Peyer's patch (tissue), 4 donors: Measurements from ENCODE around the gene DLGAP1.

Experiments
- POLR2A ChIP-seq, 2 donors: fragments of 450-650 bp; IDR thresholded peaks; one replicate each; pipeline ENCODE4 v1.5.1; 2017; ENCODE audit warnings: antibody characterized with exemption in 2 of 2, mild to moderate bottlenecking in 2 of 2, moderate library complexity in 2 of 2
- TF ChIP-seq, protein P1 (sequence below), 6 experiments: fragments of 450-650 bp in 4 of 6; fragments of 200-600 bp in 2 of 6; sonication (generic) in 1 of 6; IDR thresholded peaks; one replicate each; pipeline ENCODE4 v1.5.1; 2017 to 2019; ENCODE audit warnings: antibody characterized with exemption in 6 of 6, mild to moderate bottlenecking in 3 of 6, moderate library complexity in 1 of 6

DNA sequence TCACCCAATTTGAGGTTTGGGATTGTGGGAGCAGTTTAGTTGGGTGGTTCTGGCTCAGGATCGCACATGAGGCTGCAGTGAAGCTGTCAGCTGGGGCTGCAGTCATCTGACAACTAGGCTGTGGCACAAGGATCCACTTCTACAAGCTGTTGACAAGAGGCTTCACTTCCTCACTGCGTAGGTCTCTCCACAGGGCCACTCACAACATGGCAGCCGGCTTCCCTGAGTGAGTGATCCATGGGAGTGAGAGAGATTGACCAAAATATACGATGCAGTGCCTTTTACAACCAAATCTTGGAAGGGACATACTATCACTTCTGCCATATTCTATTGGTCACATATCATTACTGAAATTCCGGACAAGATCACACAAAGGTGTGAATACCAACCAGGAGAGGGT, 187.5 kb downstream of the DLGAP1 start:
- TF ChIP-seq, protein P1, sequence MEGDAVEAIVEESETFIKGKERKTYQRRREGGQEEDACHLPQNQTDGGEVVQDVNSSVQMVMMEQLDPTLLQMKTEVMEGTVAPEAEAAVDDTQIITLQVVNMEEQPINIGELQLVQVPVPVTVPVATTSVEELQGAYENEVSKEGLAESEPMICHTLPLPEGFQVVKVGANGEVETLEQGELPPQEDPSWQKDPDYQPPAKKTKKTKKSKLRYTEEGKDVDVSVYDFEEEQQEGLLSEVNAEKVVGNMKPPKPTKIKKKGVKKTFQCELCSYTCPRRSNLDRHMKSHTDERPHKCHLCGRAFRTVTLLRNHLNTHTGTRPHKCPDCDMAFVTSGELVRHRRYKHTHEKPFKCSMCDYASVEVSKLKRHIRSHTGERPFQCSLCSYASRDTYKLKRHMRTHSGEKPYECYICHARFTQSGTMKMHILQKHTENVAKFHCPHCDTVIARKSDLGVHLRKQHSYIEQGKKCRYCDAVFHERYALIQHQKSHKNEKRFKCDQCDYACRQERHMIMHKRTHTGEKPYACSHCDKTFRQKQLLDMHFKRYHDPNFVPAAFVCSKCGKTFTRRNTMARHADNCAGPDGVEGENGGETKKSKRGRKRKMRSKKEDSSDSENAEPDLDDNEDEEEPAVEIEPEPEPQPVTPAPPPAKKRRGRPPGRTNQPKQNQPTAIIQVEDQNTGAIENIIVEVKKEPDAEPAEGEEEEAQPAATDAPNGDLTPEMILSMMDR (IDR thresholded peaks at IDR 0.05): no peak
- no peak for TF ChIP-seq POLR2A (IDR thresholded peaks at IDR 0.05)
